HG03139 (cell line): ENCODE results near the gene ASIC4.

Experiments used
- ATAC-seq: cut with Tn5 transposase; IDR thresholded peaks from one replicate; pipeline ENCODE4 v1.9.1; 2021; ENCODE audit not compliant: unreplicated experiment

Gene ASIC4

DNA sequence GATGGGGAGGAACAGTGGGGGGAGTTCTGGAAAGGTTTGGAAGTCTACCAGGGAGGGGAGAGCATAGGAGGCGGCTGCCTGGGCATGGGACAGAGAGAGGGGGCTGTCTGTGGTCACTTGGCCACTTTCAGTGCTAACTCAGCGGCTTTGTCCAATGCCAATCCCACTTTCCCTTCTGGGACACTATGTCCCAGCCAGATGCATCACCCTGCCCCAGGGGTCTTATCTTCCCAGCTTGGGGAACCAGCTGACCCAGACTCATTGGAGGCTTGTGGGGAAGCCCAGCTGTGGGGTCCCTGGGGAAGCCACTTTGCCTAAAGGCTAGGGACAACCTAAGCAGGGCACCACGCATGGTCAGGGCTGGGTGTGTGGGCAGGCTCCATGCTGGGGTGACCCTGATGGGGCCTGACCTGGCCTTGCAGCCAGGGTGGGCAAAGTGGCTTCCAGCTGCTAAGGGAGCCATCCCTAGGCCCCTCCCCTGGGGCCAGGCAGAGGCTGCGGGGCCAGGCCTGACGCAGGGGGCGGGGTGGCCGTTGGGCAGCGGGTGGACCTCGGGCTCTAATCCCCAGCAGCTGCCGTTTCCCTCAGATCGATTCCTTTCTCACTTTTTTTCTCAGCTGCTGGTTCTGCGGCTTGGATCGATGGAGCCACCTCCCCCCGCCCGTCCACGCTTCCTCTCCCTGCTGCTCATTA lies 1.6 kb upstream of the ASIC4 start:
- no peak for ATAC-seq

DNA sequence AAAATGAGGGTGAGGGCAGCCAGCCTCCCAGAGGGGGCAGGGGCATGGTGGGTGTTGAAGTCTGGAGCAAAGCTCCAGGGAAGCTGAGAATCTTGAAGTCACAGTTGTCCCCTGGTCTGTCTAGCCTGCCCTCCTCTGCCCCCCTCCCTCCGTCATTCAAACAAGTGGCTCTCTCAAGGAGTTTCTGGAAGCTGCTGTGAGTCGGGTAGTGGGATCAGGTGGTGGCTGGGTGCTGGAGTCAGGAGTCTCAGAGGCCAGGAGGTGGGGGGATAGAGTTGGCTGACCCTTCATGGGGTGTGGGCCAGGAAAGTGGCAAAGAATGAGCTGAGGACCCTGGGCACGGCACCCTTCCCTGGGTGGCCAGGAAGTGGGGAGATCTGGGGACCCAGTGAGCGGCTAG lies 495 bp upstream of the ASIC4 start:
- ATAC-seq = no peak

DNA sequence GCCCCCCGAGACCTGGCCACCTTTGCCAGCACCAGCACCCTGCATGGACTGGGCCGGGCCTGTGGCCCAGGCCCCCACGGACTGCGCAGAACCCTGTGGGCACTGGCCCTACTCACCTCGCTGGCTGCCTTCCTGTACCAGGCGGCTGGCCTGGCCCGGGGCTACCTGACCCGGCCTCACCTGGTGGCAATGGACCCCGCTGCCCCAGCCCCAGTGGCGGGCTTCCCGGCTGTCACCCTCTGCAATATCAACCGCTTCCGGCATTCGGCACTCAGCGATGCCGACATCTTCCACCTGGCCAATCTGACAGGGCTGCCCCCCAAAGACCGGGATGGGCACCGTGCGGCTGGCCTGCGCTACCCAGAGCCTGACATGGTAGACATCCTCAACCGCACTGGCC lies 554 bp downstream of the ASIC4 start:
- ATAC-seq = no peak

DNA sequence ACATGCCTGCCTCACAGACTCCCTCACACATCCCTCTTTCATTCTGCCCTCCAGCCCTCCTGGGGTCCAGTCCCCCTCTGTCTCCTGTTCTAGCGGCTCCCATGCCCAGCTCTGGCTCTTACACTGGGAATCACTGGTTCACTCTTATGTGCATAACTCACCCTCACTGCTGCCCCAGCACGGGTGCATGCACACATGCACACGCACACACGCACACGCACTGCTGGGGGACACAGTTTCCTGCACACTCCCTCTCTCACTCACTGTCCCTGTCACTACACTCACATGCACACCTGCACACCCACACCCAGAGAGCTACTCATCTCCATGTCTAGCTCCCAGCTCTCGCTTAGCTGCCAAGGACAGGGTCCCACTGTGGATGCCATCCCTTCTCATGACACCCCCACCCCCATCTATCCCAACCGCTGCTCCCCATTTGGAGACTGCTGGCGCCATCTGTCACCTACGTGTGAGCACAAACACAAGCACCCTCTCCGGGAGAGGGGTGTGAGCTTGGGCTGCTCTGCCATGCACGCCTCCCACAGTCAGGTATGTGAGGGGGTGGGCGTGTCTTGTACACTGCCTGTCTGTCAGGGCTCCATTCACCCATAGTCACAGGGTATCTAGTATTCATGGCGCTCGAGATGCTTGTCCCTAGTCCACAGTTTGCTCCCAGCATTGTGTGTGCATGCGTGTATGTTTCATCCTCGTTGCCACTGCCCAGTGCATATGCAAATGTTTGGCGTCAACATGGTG lies 1.8 kb downstream of the ASIC4 start:
- no peak for ATAC-seq

DNA sequence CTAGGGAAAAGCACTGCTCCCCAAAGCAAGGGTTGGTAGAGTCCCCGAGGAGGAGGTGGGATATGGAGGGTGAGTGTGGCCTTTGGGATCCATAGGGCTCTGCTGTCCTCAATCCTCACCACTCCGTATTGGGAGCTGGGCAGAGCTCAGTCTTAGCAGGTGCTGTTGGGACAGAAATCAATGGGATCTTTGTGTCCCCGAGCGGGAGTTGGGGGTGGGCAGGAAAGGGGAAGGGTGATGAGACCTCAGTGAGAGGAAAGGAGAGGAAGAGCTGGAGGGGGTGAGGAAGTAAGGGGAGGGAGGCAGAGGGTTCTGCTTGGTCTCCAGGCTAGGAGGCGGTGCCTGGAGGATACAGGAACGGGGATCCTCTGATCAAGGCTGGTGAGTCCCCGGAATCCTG lies 2.6 kb downstream of the ASIC4 start:
- no peak for ATAC-seq

DNA sequence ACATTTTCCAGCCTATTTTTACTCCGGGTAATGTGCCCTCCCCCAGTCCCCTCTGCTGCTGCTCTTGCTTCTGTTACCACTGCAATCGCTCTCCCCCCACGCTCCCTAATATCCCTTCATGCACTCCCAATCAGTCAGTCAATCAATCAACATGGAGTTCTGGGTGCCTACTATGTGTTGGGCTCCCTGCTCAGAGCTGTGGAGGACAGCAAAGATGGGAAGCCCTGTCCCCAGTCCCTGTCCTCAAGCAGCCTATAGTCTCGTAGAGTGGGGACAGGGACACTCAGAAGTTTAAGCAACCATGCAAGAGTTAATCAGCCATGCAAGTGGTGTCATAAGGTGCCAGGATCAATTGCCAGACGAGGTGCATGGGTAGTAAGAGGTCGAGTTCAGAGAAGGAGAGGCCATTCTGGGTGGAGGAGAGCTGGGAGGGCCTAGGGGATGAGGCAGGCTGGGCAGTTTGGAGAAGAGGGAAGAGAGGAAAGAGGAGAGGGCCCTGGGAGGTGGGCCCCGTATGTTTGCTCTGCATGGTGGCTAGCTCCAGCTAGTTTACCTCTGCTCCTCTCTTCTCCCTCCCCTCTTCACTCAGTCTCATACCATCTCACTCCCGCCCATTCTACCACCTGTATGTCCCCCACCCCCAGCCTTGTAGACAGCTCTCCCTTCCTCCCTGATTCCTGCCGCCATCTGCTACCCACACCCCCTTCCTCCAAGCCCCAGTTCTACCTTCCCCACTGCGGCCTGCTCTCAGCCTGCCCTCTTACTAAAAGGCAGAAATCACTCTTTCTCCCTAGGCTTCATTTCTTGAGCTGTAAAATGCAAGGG lies 3.9 kb downstream of the ASIC4 start:
- ATAC-seq = no peak

DNA sequence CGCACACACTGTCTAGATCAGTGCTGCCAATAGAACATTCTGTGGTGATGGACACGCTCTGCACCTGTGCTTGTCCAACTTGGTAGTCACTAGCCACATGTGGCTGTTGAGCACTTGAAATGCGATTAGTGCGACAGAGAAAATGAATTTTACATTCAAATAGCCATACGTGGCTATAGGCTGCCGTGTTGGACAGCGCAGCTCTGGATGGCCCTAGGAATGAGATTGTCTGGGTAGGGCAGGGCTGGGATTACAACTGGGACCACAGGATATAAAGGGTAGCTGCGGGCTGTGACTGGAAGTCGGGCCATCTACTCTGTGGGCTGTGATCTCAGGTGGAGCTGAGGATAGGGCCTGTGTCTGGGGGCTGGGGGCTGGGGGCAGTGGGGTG lies 5.2 kb downstream of the ASIC4 start:
- no peak for ATAC-seq

DNA sequence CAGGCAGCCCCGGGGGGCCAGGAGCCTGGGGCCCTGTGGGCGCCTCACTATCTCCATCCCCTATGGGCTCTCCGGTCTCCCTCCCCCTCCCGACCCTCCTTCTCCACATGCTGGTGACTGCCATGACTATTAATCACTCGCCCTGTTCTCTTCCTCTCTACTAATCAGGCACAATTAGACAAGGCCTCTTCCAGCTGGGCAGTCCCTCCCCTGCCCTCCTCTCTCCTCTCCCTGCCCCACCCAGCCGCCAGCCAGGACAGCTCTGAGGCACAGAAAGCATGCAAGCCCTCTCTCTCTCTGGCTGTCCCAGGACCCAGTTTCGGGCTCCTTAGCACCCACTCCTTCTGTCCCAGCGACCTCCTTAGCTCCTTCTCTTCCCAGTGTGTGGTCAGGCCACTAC lies 5.8 kb downstream of the ASIC4 start:
- no peak for ATAC-seq

DNA sequence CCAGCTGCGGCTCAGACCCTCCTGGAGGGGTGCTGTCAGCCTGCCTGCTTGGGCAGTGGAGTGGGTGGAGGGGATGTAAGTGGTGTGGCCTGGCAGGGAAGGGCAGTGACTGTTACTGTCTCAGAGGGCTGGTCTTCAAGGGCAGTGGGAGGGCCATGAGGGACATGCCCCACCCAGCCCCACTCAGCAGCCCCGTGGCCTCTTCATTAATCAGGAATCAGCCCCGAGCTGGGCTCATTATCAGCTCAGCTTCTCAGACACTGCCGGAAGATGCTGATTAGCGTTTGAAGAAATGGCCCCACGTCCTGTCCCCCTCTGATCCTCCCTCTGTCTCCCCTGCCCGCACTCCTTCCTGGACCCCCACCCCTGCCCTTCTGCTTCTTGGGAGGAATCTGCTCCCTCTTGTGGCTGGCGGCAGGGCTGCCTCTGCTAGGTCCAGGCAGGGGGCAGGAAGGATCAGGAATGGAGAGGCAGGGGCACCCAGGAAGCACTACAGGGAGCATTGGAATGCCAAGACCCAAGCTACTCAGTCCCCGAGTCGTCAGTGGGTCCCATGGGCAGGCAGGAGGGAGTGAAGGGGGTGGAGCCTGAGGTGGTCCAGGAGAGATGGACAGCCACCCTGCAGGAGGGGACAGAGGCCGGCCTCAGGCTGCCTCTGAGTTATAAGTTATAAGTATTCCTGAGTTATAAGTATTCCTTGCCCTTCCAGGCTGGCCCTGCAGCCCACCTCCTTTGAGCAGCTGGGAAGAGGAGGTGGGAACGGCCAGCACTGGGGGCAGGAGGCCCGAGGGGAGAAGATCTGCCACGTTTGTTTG lies 7.0 kb downstream of the ASIC4 start:
- no peak for ATAC-seq

DNA sequence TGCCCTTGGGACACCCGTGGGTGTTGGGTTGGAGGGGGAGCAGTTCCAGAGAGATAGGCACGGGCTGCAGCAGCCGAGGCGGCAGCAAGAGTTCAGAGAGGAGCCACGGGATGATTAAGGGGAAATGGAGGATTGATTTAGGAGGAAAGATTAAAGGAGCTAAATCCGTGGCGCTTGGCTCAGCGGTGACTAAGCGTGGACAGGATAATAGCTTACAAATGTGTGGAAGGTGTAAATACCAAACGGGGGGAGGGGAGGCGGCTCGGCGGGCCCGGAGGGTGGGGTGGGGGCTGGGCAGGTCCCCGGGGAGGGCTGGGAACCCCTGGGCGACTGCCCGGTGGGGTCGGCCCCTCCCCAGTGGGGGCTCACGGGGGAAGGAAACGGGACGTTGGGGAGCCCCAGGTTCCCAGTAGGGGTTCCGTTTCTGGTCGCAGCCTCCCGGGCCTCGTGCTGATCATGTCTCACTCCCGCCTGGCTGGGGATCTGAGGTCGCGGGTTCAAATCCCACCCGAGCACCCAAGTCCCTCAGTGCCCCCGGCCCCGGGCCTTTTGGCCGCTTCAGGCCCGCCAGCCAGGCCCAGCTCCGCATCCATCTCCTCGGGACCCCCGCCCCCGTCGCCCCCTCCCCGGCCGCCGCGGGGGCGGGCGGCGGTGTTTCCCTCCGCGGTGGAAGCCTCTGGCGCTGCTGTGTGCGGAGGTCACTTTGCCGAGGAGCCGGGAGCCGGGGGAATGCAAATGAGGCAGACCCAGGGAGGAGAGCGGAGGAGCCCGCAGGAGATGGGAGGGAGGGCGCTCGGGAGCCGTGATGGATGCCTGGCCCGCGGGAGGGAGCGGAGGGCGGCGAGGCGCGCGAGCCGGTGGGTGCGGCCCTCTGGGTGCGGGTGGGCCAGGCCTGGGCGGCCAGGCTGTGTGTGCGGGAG lies 8.1 kb downstream of the ASIC4 start:
- no peak for ATAC-seq

DNA sequence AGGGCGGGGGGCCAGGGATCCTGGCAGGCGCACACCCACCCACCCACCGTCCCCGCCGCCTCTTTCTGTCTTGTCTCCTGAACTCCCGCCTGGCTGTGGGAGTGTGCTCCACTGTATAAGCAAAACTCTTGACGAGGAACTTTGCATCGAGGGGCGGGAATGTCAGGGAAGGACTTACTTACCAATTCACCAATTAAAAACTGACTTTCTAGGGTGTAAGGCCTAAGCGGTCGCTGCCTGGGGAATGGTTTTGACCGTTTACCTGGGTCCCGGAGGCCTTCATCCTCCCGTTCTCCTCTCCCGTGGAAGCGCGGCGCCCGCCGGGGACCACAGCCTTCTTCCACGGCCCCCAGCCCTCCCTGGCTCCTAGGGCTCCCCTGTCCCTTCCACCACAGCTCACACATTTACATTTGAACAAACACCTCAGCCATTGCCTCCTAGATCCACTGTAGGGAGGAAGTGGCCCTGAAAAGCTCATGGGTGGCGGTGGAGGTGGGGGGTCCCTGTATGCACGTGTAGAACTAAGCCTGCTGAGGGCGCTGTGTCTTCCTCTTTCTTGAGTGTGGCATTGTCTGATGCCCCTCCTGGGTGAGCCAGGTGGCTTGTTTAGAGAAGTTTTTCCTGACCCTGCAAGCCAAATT lies 8.9 kb downstream of the ASIC4 start:
- no peak for ATAC-seq

DNA sequence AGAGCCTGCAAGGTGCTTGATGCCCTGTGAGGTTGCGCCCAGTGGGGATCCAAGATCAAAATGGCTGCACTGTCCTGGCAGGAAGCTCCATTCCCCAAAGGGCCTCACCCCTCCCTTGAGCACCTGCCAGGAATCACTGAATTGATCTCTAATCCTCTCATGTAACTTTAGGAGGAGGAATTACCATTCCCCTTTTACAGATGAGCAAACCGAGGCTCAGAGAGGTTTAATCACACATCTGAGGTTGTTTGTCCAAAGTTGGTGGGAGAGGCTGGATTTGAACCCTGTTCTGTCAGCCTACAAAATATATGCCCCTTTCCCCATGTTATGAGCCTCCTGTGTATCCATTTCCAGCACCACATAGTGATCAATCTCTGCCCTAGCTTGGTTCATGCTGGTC lies 10.5 kb downstream of the ASIC4 start:
- no peak for ATAC-seq

DNA sequence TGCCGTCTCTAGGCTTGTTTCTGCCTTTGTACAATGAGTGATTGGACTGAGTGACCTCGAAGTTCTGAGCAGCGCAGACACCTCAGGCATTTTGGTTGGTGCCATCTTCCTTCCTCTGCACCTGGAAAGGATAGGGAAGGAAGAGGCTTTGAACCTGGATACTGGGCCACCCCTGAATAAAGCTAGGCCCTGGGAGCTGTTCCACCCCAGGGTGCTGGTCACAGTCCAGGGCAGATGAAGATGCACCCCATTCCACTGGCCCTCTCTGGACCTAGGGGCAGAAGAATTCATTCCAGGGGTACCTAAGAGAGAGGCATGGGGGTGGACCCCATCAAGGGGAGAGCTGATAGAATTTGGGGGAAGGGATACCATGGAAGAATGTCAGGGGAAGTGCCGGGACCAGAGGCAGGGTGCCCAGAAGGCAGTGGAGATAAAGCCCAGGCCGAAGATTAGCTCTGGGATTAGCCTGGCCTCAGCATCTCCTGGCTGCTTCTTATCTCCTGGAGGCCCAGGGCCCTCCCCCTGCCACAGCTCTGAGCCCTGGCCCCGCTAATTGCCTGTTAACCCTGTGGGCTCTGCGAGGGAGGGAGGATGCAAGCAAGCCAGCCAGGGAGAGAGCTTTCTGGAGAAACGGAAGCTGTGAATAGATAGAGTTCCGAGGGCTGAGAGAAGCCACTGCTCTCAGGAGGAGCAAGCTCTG lies 11.4 kb downstream of the ASIC4 start:
- no peak for ATAC-seq

DNA sequence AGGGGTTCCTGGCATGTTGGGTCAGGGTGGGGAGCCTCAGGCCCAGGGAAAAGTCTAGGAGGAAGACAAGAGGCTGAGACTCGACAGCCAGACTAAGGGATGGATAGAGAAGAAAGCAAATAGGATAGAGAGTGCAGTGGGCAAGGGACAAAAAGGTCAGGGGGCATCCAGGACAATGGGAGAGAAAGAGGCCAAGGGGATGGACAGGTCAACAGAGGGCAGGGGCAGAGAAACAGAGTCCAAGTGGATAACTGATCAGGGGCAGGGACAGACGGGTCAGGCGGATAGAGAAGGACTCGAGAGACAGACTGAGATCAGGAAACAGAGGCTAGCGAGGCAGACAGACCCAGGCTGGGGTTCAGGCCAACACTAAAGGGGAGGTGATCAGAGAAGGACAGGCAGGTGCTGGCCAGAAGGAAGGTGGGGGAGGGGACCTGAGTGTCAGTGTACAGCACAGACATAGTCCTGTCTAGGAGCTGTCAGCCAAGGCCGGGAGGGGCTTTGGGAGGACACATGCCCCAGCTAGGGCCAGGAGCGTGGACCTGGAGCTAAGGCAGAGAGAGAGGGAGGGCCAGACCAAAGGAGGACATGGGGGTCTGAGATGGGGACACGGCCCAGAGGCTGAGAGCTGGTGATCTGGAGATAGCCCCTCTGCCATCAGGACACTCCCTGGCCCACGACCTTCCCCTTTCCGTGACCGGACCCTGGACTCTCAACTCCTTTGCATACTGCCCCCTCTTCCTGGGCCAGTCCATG lies 12.2 kb downstream of the ASIC4 start:
- ATAC-seq = no peak

DNA sequence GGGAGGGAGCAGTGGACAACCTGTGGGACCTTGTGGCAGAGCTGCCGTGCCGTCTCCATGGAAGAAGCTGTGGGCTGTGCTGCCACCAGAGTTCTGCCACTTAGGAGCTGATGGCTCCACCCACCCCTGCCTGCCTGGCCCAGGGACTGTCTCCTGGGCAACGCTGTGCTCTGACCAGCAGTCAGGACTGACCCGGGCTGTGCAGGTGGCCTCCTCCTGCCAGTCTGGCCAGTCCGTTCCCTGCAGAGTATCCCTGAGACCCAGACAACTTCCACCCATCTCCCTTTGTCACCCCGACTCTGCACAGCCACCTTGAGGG lies 12.8 kb downstream of the ASIC4 start:
- no peak for ATAC-seq

DNA sequence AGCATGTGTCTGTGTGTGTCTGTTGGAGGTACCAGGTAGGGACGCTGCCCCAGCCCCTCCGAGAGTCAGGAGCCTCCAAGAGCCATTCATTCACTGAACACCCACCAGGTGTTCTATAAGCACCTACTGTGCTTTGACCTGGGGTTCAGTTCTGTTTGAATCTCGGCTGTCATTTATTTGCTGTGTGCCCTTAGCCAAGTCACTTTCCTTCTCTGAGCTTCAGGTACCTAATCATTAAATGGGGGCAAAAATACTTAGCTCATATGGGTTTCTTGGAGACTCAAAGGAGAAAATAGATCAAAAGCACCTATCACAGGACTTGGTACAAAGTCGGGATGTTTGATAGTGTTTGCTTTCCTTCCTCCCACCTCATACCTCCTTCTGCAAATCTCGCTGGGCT lies 13.2 kb downstream of the ASIC4 start:
- no peak for ATAC-seq

DNA sequence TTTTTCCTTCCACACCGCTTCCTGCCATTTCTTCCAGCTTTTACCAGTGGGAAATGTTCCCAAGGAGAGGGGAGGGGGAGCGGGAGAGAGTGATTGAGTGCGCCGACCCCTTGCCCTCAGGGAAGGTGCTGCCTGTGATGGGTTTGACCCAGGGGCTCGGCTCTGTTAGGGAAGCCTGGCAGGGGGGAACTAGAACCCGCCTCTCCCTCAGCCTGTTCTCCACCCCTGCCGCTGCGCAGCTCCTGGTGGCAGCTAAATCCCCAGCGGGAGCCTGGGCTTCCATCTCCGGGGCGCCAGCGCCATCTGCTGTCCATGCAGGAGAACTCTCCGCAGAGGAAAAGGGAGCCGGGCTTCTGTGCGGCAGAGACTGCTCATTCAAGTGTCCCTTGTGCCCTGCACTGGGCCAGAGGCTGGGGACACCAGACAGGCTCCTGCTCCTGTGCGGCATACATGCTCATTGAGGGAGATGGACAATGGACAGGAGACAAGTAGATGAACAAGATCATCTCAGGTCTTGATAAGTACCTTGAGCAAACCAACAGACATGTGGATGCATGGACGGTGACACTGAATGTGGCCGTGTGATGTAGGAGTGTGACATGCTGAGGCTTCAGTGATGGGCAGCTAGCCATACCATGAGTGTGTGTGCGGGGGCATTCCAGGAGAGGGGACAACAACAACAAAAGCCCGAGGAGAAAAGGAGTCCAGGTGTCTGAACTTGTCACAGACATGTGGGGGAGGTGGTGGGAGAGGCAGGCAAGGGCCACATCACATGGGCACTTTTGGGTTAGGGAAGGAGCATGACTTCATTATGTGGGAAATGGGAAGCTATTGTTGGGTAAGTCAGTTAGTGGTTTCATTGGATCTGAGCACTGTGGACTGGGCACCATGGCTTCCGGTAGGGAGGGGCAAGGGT lies 16.0 kb downstream of the ASIC4 start:
- ATAC-seq = peak; percentile 83
